HG02763 (cell line): ENCODE data around the gene TSPAN14.
"Not testable (repeated sequence)": the region's sequence is repeated elsewhere in the genome, so short reads cannot be mapped to it uniquely, and the experiment has no call there.

Source experiments
- ATAC-seq: cut with Tn5 transposase; IDR thresholded peaks from one replicate; pipeline ENCODE4 v1.9.1; 2021; ENCODE audit warnings: mild to moderate bottlenecking, moderate library complexity; ENCODE audit not compliant: unreplicated experiment

Gene TSPAN14

DNA sequence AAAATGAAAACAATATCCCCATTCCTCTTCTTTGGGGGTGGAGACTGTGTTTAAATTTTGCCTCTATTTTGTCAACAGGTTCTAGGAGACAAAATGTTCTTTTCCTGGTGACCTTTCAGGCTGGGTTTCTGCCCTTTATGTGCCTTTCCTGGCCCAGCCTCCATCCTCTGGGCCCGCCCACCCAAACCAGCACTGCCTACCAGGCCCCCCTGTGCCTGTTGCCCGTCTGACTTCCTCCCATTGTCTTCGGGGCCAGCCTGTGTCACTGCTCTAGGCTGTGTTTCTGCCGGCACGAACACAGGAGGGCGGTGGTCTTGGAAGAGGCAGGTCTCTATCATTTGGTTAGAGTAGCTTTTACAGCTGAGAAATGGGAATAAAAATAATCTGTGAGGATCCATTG is 13.9 kb downstream of the TSPAN14 start:
- ATAC-seq: no peak

DNA sequence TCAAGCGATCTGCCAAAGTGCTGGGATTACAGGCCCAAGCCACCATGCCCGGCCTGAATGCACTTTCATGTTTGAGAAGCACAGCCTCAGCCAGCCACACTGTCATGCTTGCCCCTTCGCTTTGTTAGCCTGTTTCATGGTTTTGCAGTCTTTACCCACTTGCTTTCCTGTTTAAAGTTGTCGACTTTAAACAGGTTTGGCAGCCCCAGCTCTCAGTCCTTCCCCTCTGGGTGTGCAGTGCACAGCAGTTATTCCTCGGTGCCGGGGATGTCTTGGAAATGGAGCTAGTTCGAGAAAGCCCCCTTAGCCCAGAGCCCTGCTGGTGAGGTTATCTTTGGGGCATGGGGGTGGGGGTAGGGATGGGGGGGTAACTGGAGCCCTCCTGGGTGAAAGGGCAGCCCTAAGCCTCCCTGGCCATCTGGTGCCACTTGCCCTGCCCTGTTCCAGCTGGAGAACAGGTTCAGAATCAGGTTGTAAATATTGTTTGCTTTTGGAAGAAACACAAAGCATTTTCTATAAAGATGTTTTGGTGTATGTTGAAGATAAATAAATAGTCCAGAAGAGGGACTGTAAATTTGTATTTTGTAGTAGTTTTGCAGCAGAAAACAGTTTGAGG is 14.8 kb downstream of the TSPAN14 start:
- no peak for ATAC-seq

DNA sequence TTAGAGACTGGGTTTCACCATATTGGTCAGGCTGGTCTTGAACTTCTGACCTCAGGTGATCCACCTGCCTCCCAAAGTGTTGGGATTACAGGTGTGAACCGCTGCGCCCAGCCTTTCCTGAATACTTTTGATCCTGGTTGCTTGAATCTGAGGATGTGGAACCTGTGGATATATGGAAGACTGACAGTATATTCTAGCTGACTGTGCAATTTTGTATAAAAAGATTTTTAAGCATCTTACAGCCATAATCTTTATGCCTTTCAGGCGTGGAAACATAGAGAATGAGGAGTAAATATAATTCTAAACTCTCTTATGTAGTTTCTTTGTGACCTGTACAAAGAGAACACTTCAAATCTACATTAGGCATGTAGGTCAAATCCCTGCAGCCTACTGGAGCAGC is 16.2 kb downstream of the TSPAN14 start:
- no peak for ATAC-seq

DNA sequence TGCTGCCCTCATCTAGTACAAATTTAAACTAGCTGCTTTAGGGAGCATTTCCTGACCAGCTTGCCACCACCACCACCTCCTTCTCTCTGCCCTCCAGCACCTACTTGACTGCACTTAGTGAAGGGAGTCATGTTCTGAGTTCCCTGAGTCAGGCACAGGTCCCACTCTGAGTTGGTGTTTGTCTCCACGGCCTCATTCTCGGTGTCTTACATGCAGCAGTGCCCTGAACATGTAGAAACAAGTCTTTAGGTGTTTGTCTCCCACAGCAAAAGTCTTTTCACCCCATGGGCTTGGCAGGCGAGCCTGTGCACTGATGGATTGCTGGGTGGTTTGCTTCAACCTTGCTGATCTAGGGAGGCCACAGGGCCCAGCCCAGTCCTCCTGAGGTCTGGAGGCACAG is 16.9 kb downstream of the TSPAN14 start:
- no peak for ATAC-seq

DNA sequence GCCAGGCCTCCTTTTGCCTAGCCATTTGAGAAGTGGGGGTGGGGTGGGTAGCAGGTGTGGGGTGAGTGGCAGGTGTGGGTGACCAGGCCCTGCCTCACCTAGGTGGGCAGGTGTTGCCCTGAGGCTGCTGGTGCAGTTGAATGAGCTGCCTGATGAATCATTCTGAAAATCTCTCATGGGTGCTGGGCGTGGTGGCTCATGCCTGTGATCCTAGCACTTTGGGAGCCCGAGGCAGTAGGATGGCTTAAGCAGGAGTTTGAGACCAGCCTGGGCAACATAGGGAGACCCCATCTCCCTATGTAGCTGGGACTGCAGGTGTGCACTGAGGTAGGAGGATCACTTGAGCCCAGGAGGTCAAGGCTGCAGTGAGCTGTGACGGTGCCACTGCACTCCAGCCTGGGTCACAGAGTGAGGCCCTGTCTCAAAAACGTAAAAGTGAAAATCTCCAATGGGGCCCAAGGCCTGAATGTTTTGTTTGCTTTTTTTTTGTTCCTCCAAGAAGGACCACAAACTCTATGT is 17.7 kb downstream of the TSPAN14 start:
- peak; percentile 48 for ATAC-seq

DNA sequence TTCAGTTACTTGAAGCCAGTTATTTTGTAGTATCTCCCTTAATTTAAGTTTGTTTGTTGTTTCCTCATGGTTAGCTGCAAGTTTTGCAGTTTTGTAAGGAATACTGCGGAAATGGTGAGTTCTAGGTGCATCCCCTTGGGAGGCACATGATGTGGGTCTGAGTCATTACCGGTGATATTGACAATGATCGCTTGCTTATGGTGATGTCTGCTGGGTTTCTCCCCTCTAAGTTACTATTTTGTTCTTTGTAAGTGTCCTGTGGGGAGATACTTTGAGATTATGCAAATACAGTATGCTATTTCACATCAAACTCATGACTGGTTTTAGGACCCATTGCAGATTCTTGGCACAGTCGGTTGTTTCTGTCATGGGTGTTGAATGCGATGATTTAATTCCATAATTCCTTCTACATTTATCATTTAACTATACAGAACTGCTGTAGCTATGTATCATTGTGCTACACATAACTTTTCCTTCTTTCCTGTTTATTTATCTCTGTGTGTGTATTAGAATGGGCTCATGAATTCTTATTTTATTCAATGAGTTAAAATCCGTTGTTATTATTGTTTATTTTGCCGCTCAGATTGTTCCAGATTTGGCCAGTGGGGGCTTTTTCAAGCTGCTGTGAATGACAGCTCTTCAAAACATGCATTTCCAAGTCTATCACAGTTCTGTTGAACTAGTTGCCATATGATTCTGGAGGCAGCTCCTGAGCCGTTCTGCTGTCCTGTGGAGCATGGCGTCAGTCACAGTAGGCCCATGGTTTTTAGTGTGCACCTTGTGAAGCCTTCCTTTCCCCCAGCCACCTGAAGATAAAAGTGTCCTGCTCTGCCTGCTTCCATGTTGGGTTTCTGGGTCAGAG is 18.4 kb downstream of the TSPAN14 start:
- peak; percentile 91 for ATAC-seq

DNA sequence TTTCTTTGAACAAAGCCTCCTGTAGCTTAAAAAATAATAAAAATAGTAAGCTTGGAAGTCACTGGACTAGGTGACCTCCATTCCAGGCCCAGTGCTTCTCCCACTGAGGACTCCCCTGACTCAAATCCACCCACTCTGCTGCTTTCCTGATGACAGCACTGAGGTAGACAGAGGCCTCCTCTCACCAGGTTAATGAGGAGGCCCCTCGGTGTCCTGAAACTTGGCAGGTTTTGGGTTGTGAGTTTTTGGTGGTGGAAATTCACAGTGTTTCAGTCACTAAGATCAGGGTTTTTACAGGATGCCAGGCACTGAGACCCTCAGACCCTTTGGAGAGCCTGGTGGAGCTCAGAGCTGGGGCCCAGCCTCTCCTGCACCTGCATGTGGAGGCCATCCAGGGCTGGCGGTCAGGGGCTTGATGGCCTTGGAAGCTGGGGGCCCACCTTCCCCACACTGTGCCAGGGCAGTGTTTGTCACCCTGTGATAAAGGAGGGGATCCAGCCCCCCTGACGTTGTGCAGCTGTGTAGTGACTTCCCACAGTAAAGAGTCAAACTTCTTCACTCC is 19.1 kb downstream of the TSPAN14 start:
- no peak for ATAC-seq

DNA sequence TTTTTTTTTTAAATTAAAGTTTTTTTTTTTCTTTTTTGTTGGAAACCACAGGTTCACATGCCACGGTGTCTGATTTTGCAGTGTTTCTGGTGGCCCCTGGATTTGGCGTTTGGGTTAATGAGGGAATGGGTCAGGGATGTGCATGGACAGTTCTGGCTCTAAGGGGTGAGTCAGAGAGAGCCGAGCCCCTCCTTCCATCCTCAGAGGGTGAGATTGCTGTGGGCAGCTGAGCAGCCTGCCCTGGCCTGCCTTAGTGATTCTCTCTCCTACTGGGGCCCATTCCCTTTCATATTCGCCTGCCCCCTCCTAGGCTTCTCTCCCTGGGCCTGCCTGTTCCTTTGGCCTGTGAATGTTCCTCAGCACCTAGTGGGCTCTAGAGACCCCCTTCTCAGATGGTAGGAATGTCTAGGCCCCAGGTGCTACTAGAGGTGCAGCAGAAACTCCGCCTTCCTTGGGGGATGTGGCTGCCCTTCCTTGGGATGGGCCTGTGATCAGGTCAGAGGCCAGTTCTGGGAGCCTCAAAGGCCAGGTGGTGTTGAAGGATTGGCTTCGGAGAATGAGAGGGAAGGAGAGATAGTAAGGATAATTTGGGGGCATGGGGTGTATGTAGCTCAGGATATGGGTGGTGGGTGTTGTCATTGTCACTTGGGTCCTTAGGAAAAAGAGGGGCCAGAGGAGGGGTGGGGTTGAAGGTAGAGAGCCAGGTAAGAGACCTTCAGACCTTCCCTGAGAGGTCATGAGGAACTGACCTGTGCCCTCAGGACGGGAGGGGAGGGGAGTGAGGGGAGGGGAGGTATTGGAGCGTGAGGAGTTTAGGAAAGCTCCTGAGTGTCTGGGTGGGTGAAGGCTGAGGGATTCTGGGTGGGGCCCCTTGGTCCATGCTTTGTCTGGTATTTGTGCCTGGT is 19.8 kb downstream of the TSPAN14 start:
- ATAC-seq: no peak

DNA sequence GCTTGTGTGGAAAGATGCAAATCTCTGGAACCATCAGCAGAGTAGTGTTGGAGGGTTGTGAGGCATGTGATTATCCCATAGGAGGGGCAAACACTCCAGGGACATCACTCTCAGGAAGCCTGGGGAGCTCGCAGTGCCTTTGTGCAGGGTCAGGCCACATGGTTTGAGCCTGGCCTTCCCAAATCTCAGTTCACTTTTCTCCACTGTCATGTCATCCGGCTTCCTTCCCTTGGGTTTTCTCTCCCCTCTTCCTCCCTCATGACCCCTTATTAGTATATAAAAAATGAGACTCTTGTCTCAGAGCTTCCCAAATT is 20.4 kb downstream of the TSPAN14 start:
- no peak for ATAC-seq

DNA sequence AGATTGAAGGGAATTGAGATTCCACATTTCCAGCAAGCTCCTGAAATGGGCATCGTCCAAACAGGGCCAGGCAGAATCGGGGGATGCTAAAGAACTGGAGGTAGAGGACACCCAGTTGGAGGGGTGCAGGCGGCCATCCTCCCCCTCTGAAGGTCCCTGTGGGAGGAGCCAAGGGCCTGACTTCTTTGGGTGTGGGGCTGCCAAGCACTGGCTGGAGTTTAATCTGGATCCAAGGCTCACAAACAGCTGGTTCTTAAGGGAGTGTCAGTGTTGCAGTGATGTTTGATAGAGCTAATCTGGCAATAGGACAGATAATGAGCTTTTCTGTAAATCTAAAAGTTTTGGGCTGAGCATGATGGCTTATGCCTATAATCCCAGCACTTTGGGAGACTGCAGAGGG is 20.8 kb downstream of the TSPAN14 start:
- no peak for ATAC-seq

DNA sequence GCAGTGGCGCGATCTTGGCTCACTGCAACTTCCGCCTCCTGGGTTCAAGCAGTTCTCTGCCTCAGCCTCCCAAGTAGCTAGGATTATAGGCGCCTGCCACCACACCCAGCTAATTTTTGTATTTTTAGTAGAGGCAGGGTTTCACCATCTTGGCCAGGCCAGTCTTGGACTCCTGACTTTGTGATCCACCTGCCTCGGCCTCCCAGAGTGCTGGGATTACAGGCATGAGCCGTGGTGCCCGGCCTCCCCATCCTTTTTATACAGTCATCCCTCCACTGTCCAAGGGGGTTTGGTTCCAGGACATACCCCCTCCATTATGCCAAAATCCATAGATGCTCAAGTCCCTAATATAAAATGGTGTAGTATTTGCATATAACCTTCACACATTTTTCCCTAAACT is 21.5 kb downstream of the TSPAN14 start:
- ATAC-seq: not testable (repeated sequence)

DNA sequence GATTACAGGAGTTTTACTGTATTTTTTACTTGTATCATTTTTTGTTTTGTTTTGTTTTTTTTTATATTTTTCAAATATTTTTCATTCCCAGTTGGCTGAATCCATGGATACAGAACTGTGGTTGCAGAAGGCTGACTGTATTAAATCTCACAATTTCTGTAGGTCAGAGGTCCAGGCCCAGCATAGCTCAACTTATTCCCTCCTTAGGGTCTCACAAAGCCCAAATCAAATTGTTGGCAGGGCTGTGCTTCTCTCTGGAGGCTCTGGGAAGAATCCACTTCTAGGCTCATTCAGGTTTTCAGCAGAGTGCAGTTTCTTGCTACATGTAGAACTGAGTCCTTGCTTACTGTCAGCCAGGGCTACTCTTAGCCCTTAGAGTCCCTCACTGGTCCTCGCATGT is 22.6 kb downstream of the TSPAN14 start:
- no peak for ATAC-seq

DNA sequence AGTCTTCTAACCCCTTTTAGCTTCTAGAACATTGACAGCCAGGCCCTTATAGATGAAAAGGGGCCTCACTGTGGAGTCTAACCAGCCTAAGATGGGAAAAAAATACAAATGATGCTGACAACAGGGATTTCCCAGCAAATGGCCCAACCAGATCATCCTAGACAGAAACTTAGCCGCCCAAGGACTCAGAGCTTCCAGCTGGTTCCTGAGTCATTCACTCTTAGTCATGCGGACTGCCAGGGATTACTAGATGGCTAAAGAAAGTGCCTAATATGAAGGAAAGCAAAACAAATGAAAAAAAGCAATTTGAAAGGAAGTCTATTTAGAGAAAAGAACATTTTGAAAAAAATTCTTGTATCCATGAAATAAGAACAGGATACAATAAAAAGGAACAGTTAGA is 23.7 kb downstream of the TSPAN14 start:
- no peak for ATAC-seq

DNA sequence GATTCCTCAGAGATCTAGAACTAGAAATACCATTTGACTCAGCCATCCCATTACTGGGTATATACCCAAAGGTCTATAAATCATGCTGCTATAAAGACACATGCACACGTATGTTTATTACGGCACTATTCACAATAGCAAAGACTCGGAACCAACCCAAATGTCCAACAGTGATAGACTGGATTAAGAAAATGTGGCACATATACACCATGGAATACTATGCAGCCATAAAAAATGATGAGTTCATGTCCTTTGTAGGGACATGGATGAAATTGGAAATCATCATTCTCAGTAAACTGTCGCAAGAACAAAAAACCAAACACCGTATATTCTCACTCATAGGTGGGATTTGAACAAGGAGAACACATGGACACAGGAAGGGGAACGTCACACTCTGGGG is 26.3 kb downstream of the TSPAN14 start:
- ATAC-seq: not testable (repeated sequence)

DNA sequence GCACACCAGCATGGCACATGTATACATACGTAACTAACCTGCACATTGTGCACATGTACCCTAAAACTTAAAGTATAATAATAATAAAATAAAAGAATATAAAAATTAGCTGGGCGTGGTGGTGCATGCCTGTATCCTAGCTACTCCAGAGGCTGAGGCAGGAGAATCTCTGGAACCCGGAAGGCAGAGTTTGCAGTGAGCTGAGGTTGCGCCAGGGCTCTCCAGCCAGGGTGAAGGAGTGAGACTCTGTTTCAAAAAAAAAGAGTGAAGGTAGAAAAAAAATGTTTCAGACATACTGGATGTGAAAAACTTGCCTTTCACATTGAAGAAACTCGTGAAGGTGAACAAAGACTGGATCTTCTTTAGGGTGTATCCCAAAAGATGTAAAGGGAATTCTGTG is 26.7 kb downstream of the TSPAN14 start:
- no peak for ATAC-seq

DNA sequence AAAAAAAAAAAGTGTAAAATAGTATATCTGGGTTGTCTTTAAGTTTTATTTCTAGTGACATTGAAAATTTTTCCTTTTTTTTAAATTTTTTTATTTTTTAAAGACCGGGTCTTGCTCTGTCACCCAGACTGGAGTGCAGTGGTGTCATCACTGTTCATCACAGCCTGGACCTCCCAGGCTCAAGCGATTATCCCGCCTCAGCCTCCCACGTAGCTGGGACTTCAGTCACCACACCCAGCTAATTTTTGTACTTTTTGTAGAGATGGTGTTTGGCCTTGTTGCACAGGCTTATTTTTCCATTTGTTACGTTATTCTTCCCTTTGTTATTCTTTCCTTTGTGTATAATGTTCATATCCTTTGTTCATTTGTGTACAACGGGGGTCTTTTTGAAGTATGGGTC is 30.1 kb downstream of the TSPAN14 start:
- no peak for ATAC-seq

DNA sequence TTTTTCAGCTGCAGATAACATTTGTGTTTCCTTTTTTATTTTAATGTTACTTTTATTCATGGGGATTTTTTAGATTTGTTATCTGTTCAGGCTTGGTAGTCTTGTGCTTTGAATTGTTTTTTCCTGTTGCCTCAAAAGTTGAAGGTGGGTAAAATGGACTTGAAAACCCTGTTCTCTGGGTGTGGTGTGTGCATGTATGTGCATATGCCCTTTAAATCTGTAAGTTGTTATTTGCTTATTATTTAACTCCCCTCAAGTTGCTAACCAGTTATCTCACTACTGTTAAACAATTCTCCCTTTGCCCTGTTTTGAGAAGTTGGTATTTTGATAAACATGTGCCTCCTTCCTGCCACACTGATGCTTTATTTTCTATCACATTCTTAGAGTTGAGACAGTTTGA is 30.6 kb downstream of the TSPAN14 start:
- ATAC-seq: no peak

DNA sequence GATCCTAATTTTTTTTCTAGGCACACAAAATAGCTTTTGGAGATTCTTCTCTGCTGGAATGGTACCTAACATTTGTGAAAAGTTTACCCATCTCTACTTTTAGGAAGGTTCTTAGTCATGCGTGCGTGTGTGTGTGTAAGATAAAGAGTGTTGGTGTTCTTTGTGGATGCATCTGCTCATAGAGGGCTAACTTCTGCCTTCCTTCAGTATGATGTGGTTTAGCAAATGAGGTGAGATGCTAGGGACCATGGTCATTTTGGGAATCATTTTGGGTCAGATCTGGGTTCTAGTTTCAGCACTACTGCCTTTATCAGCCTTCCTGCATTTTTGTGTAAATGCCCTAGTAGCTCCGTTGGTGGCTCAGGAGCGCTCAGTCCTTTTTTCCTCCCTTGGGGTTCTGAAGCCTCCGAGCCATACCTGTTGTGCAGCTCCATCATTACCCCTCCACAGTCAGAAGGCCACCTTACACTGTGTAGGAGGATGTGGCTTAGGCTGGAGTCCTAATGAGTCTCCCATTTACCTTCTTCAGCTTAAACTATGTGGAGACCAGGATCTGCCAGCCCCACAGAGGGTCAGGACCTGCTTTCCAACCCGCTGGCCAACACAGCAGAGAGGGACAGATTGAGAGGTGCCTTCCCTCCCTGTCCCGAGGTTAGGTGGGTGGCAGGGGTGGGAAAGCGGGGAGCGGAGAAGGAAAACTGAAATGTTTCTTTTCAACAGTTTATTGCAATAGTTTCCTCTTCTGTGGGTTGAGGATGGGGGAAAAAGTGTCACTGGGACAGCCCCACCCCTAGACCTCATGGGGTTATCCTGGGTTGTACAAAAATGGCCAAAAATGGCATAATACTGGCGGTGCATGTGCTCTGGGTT is 31.2 kb downstream of the TSPAN14 start:
- ATAC-seq: no peak

DNA sequence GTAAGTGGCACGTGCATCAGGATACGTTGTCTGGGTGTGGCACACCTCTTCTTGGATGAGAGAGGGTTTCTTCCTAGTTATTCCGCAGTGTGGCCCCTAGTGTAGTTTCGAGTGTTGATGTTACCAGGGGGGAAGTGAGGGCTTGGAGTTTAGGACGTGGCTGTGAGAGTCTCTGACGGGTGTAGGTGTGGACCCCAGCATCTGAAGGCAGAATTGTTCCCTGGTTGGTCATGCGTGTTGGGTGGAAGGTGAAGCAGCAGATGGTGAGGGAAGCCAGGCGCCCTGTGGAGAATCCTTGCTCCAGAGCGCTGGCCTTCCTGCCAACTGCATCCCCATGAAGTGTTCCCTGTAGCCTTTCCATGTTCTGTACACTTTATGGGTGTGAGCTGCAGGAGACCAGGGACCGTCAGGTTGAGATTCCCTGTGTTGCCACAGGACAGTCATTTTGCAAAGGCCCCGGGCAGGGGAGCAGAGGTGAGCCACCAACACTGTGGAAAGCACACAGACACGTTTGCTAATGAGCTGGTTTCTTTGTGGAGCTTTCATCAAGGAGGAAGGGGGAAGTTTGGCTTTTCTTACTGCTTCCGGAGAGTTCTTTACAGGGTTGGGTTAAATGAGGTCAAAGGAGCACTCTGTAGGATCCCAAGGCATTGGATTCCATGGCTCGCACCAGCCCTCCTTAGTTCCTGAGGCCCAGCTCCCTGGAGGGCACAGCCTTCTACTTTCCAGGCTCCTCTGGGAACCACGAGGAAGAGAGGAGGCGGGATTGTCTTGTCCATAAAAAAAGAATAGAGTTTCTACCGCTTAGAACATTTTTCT is 32.0 kb downstream of the TSPAN14 start:
- no peak for ATAC-seq
